IMR-90 (cell line): ENCODE data around the gene PCED1B. TPM values are rescaled to one million over a fixed set of nuclear protein-coding genes. Genes with fewer than 3 reads are reported as not detected.

Source experiments
- ATAC-seq: fragments of 200-7000 bp; cut with Tn5 transposase; 2 replicates; pipeline ENCODE4 v1.9.1; 2020; ENCODE audit warnings: low read depth, mild to moderate bottlenecking, moderate library complexity
- BruUV-seq: library from RNA; stranded (reverse); fragments of 400-500 nt; replicated peaks from 2 replicates; lab custom pipeline; 2021; lab: Mats Ljungman, UMichigan
- CTCF ChIA-PET: fragments of 300-600 bp; formaldehyde crosslinking; extraction: SDS; loops from one replicate; lab custom pipeline; 2021; ENCODE audit warnings: antibody characterized with exemption; lab: Yijun Ruan, JAX
- POLR2A ChIA-PET: fragments of 300-600 bp; sonication (Branson Sonifier 250); formaldehyde crosslinking; loops from one replicate; lab custom pipeline; 2022; ENCODE audit warnings: antibody characterized with exemption; ENCODE audit not compliant: unreplicated experiment; lab: Charles Lee
- DNase-seq: peaks from one replicate; pipeline ENCODE4 v3.0.0; 2013
- H2AFZ ChIP-seq: replicated peaks from 2 replicates; pipeline ENCODE3; 2013; ENCODE audit warnings: low read length, mild to moderate bottlenecking; ENCODE audit not compliant: poor library complexity
- H2AK5ac ChIP-seq: 2 replicates; pipeline ENCODE4 v1.6.1; 2013; ENCODE audit warnings: low read depth, low read length, inconsistent platforms
- H2AK9ac ChIP-seq: replicated peaks from 2 replicates; pipeline ENCODE3; 2013; ENCODE audit warnings: mild to moderate bottlenecking, low read depth, low read length, moderate library complexity; ENCODE audit not compliant: poor library complexity
- H2BK120ac ChIP-seq: 2 replicates; pipeline ENCODE4 v1.6.1; 2013; ENCODE audit warnings: low read depth, low read length, inconsistent platforms
- H2BK15ac ChIP-seq: 3 replicates; pipeline ENCODE4 v1.6.1; 2013; ENCODE audit warnings: low read depth, low read length, inconsistent platforms
- H2BK20ac ChIP-seq: 2 replicates; pipeline ENCODE4 v1.6.1; 2013; ENCODE audit warnings: low read depth, mild to moderate bottlenecking, inconsistent platforms, low read length, moderate library complexity
- H2BK5ac ChIP-seq: 2 replicates; pipeline ENCODE4 v1.6.1; 2013; ENCODE audit warnings: mild to moderate bottlenecking, low read depth, low read length, inconsistent platforms; ENCODE audit not compliant: poor library complexity, severe bottlenecking
- H3K14ac ChIP-seq: replicated peaks from 2 replicates; pipeline ENCODE4 v1.6.1; 2013; ENCODE audit warnings: low read depth, low read length, inconsistent platforms
- H3K18ac ChIP-seq: 2 replicates; pipeline ENCODE4 v1.6.1; 2013; ENCODE audit warnings: low read depth, low read length, control low read depth
- H3K23ac ChIP-seq: 2 replicates; pipeline ENCODE4 v1.6.1; 2013; ENCODE audit warnings: low read depth, low read length, inconsistent platforms
- H3K27ac ChIP-seq: 2 replicates; pipeline ENCODE4 v1.5.1; 2013; ENCODE audit warnings: mild to moderate bottlenecking, control low read depth, low read length; ENCODE audit not compliant: insufficient read depth
- H3K27me3 ChIP-seq: 2 replicates; pipeline ENCODE4 v1.6.1; 2013; ENCODE audit warnings: low read length; ENCODE audit not compliant: control insufficient read depth, insufficient read depth
- H3K36me3 ChIP-seq: 2 replicates; pipeline ENCODE4 v1.6.1; 2013; ENCODE audit warnings: low read length, mixed read lengths; ENCODE audit not compliant: control insufficient read depth, insufficient read depth
- H3K4ac ChIP-seq: 2 replicates; pipeline ENCODE4 v1.6.1; 2013; ENCODE audit warnings: low read depth, low read length, inconsistent platforms
- H3K4me1 ChIP-seq: 2 replicates; pipeline ENCODE4 v1.6.1; 2013; ENCODE audit warnings: low read length, mixed read lengths; ENCODE audit not compliant: control insufficient read depth, insufficient read depth
- H3K4me2 ChIP-seq: 2 replicates; pipeline ENCODE4 v1.6.1; 2013; ENCODE audit warnings: low read depth, mild to moderate bottlenecking, control low read depth, low read length, moderate library complexity
- H3K4me3 ChIP-seq: 2 replicates; pipeline ENCODE4 v1.5.1; 2013; ENCODE audit warnings: low read depth, mild to moderate bottlenecking, control low read depth, low read length, moderate library complexity; ENCODE audit not compliant: insufficient read depth
- H3K56ac ChIP-seq: 2 replicates; pipeline ENCODE4 v1.6.1; 2013; ENCODE audit warnings: low read length, inconsistent platforms; ENCODE audit not compliant: insufficient read depth; ENCODE audit errors: extremely low read depth
- H3K79me1 ChIP-seq, 2 experiments: 2 replicates each; pipeline ENCODE4 v1.6.1; 2013; ENCODE audit warnings: low read length in 2 of 2, inconsistent platforms in 1 of 2, low read depth in 1 of 2
- H3K9ac ChIP-seq: 2 replicates; pipeline ENCODE4 v1.6.1; 2013; ENCODE audit warnings: low read depth, low read length, control low read depth
- H3K9me1 ChIP-seq: 2 replicates; pipeline ENCODE4 v1.6.1; 2013; ENCODE audit warnings: low read length, inconsistent platforms; ENCODE audit not compliant: insufficient read depth
- H3K9me3 ChIP-seq: 2 replicates; pipeline ENCODE4 v1.6.1; 2013; ENCODE audit warnings: low read length; ENCODE audit not compliant: control insufficient read depth, insufficient read depth
- H4K20me1 ChIP-seq: 2 replicates; pipeline ENCODE4 v1.6.1; 2013; ENCODE audit warnings: low read length, inconsistent platforms; ENCODE audit not compliant: insufficient read depth
- H4K5ac ChIP-seq: 2 replicates; pipeline ENCODE4 v1.6.1; 2013; ENCODE audit warnings: mild to moderate bottlenecking, low read depth, low read length, control low read depth
- H4K8ac ChIP-seq, 2 experiments: 2 replicates each; pipeline ENCODE4 v1.6.1; 2013; ENCODE audit warnings: low read depth in 2 of 2, low read length in 2 of 2, control low read depth in 1 of 2, inconsistent platforms in 1 of 2
- H4K91ac ChIP-seq: 2 replicates; pipeline ENCODE4 v1.6.1; 2013; ENCODE audit warnings: low read depth, low read length, inconsistent platforms; ENCODE audit not compliant: insufficient read depth
- CEBPB ChIP-seq: IDR thresholded peaks from 2 replicates; pipeline ENCODE4 v1.6.1; 2012; ENCODE audit warnings: low read depth, low read length, improper control_type of control experiment
- CHD1 ChIP-seq: IDR thresholded peaks from 2 replicates; pipeline ENCODE4 v1.6.1; 2012; ENCODE audit warnings: low read depth, low read length, improper control_type of control experiment
- WGBS, 2 experiments: methylation state at CpG; one replicate each; pipeline versions ENCODE4 v1.1.5 to v1.1.7; 2013; ENCODE audit warnings: missing lambda C conversion rate in 2 of 2; ENCODE audit not compliant: insufficient read length in 1 of 2; ENCODE audit errors: extremely low coverage in 2 of 2; 5-methylcytosine and 5-hydroxymethylcytosine counted together
- dilution Hi-C: fragments of 300-500 bp; cut with HindIII; formaldehyde crosslinking; loops from one replicate; pipeline ENCODE4 v1.14.3; 2018; ENCODE audit warnings: low sequenced_read_pairs; ENCODE audit not compliant: unreplicated experiment
- in situ Hi-C: fragments of 300-500 bp; cut with MboI; formaldehyde crosslinking; loops from 3 replicates; pipeline ENCODE4 v1.14.3; 2019; ENCODE audit warnings: low sequenced_read_pairs, inconsistent platforms, mixed read lengths
- intact Hi-C: fragments of 100-400 bp; cut with micrococcal nuclease; formaldehyde crosslinking; loops from 2 replicates; pipeline ENCODE4 v1.10.0; 2022
- polyA plus RNA-seq, 3 experiments: library from polyadenylated mRNA; depleted of rRNA; stranded (reverse); fragments of >200 nt; gene quantifications; 2 replicates each; pipeline ENCODE4 v1.2.3, GENCODE V29; 2012; ENCODE audit warnings: low replicate concordance in 1 of 3
- total RNA-seq: library from RNA; depleted of rRNA; stranded (reverse); fragments of >200 nt; gene quantifications from 2 replicates; pipeline ENCODE4 v1.2.3, GENCODE V29; 2012

PCED1B gene
- total and polyA plus RNA-seq, 2 of the 4 experiments (the other 2 are of a cell fraction) = 0.36 to 2.6 TPM

DNA sequence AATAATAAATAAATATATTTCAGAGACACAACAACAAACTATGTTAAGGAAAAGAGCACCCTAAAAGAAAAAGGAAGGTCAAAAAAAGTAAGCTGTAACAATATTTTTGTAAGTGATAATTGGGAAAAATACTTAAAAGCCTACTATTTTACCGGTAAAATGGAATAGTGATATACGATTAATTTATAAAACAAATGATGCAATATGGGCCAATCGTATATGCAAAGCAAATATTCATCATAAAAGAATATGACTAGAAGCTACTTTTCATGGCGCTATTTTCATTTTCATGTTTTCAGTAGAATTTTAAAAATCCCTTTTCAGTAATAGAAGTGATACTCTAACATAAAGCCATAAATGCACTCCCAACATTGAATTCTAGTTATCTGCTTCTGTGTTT, 131.4 kb downstream of the PCED1B start:
- H3K56ac ChIP-seq = no peak overlapping the region
- dilution Hi-C loops (no loop called here), intact Hi-C loops (no loop called here), in situ Hi-C loops (no loop called here)
- H3K9me1 ChIP-seq = peaks cover 11% of the 10 kb centered on the region
- H3K9ac ChIP-seq = no peak overlapping the region
- H3K18ac ChIP-seq = no peak overlapping the region
- no peak for DNase-seq
- H3K4ac ChIP-seq = no peak overlapping the region
- H2BK15ac ChIP-seq = no peak overlapping the region
- no peaks in the 10 kb centered on the region for H3K27me3 ChIP-seq
- no peak overlapping the region for H3K27ac ChIP-seq
- no peaks in the 10 kb centered on the region for H3K36me3 ChIP-seq
- H2AK9ac ChIP-seq = no peak overlapping the region
- no peak overlapping the region for H4K5ac ChIP-seq
- H4K20me1 ChIP-seq = no peaks in the 10 kb centered on the region
- H3K4me1 ChIP-seq = peaks cover 2% of the 10 kb centered on the region; the same call in 1 of the 2 replicates
- no peak overlapping the region for H2AK5ac ChIP-seq
- no peak overlapping the region for H3K14ac ChIP-seq
- BruUV-seq = no TSS peak
- H2AFZ ChIP-seq = no peak overlapping the region
- H2BK20ac ChIP-seq = no peak overlapping the region
- H4K91ac ChIP-seq = no peak overlapping the region
- no peak for ATAC-seq
- no peak overlapping the region for H3K4me3 ChIP-seq
- ChIA-PET POLR2A (no interaction called here), CTCF (no interaction called here)
- no CpG with 5 or more reads among the region's 4 CpGs for WGBS, 2 experiments
- no peak overlapping the region for H4K8ac ChIP-seq
- no peak overlapping the region for H2BK120ac ChIP-seq
- no peak overlapping the region for H3K23ac ChIP-seq
- no peak overlapping the region for H2BK5ac ChIP-seq
- 0 out of 4 replicates have a peak, but pooled peaks cover 0 to 2% of the 10 kb centered on the region in 2 experiments for H3K79me1 ChIP-seq
- peak; percentile 15; the same call in 1 of the 2 replicates for TF ChIP-seq CEBPB
- TF ChIP-seq CHD1 = no peak
- H3K4me2 ChIP-seq = no peak overlapping the region
- H3K9me3 ChIP-seq = no peaks in the 10 kb centered on the region
